Fibroblast of the aortic adventitia (primary cell): ENCODE measurements around the gene MYCBPAP. TPM values are rescaled to one million over a fixed set of nuclear protein-coding genes. Genes with fewer than 3 reads are reported as not detected.

Source experiments
- DNase-seq: peaks from one replicate; pipeline ENCODE4 v3.0.0-alpha.2; 2010; ENCODE audit warnings: low read depth
- H3K4me3 ChIP-seq: 2 replicates; pipeline ENCODE4 v1.5.1; 2011; ENCODE audit warnings: low read depth, mild to moderate bottlenecking, control low read depth, low read length, moderate library complexity
- CTCF ChIP-seq: IDR thresholded peaks from 2 replicates; pipeline ENCODE4 v1.5.1; 2011; ENCODE audit warnings: mild to moderate bottlenecking, low read length, control low read depth, inconsistent platforms; ENCODE audit not compliant: insufficient read depth
- total RNA-seq: library from RNA; depleted of rRNA; stranded (reverse); fragments of >200 nt; gene quantifications from 2 replicates; pipeline ENCODE4 v1.2.3, GENCODE V29; 2012; ENCODE audit warnings: low replicate concordance

MYCBPAP gene
- total RNA-seq, 1 donor, result 0.99 TPM

GRCh38 chr17:50495918-50496317 lies 12.3 kb upstream of the MYCBPAP start:
- no peak for TF ChIP-seq CTCF
- no peak overlapping the region for H3K4me3 ChIP-seq
- peak; percentile 33 for DNase-seq

GRCh38 chr17:50498021-50498874 lies 10.0 kb upstream of the MYCBPAP start:
- TF ChIP-seq CTCF, result no peak
- DNase-seq, result no peak
- H3K4me3 ChIP-seq, result no peak overlapping the region

DNA sequence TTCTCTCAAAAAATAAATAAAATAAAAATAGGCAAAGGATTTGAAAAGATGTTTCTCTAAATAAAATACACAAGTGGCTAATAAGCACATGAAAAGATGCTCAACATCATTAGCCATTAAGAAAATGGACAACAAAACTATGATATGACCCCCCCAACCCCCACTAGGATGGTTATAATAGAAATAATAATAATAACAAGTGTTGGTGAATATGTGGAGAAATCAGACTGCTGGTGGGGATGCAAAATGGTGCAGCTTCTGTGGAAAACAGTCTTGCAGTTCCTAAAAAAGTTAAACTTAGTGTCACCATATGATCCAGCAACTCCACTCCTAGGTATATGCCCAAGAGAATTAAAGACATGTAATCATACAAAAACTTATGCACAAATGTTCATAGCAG lies 9.0 kb upstream of the MYCBPAP start:
- H3K4me3 ChIP-seq, result no peak overlapping the region
- no peak for DNase-seq
- TF ChIP-seq CTCF, result no peak

DNA sequence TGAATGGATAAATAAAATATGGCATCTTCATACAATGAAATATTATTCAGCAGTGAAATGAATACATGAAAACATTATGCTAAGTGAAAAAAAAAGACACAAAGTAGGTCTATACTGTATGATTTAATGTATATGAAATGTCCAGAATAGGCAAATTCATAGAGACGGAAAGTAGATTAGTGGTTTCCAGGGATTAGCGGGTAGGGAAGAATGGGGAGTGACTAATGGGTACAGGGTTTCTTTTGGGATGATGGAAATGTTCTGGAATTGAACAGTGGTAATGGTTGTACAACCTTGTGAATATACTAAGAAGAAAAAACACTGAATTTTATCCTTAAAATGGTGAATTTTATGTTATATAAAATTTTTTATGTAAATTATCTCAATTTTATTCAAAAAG lies 8.5 kb upstream of the MYCBPAP start:
- no peak for DNase-seq
- H3K4me3 ChIP-seq, result no peak overlapping the region
- TF ChIP-seq CTCF, result no peak

DNA sequence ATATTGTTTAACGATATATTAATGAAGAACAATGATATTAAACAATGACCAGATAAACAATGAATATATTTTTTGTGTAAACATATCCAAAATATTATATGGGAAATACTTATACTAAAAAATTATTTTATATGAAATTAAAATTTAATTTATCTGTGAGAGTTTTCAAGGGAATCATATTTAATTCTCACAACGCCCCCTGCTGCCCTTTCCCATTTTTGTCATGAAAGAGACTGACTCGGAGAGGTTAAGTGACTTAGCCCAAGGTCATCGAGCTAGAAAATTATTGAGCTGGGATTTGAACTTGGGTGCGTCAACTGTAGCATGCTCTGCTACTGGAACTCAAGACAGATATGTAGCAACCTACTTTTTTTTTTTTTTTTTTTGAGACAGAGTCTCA lies 7.2 kb upstream of the MYCBPAP start:
- peak; percentile 42 for DNase-seq
- no peak overlapping the region for H3K4me3 ChIP-seq
- TF ChIP-seq CTCF, result peak; percentile 52

DNA sequence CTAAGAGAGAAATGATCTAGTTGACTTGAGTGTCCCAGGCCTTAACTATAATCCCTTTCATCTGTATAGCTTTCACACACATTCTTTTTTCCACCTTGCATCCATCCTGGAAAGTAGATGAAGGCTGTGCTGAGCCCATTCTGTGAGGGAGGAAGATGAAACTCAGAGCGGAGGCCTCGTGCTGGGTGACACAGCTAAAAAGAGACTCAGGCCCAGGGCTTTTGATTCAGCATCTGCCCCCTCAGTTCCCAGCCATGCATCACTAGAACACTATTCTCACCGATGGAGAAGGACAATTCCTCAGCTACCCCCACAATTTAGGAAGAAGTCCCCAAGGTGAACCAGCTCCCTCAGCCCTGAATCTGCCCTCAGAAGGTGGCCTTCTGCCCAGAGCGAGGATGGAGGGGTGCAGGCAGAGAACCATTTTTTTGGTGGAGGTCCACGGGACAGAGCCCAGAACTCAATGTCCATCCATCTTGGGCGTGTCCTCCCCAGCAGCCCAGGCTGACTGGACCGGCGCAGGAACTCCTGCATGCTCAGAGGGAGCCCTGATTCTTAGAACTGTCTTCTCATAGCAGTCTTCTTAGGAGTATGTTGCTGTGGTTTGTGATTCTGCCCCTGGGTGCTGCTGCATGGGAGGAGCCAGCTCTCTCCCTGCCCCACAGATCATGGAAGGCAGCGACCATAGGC lies 5.8 kb upstream of the MYCBPAP start:
- no peak overlapping the region for H3K4me3 ChIP-seq
- no peak for DNase-seq
- TF ChIP-seq CTCF, result no peak
